HG03175 (cell line): ENCODE measurements around the gene BNIP5.
"Not testable (repeated sequence)": the region's sequence is repeated elsewhere in the genome, so short reads cannot be mapped to it uniquely, and the experiment has no call there.

ENCODE experiments used
- ATAC-seq: cut with Tn5 transposase; IDR thresholded peaks from one replicate; pipeline ENCODE4 v1.9.1; 2021; ENCODE audit warnings: mild to moderate bottlenecking, moderate library complexity; ENCODE audit not compliant: unreplicated experiment

BNIP5 gene

DNA sequence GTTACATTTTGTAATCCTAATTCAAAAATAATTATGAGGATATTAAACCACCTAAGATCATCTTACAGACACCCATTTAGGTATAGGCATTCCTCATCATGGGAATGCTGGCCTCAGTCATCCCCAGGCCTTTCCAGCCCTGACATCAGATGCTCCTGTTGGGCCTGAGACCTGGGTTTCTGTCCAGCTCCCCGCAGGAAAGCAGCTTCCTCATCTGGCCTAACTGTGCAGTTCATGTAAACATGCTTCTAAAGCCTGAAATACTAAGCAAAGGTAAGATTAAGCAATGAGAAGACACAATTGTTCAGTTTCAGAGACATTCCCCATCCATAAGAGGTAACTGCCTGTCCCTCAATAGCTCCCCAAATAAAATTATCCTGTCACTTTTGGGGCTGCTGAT lies 31.7 kb upstream of the BNIP5 start:
- no peak for ATAC-seq

GRCh38 chr6:36367743-36368142 lies 31.1 kb upstream of the BNIP5 start:
- ATAC-seq: no peak

GRCh38 chr6:36364669-36365479 lies 28.2 kb upstream of the BNIP5 start:
- no peak for ATAC-seq

- ATAC-seq: not testable (repeated sequence)
Observed at GRCh38 chr6:36364061-36364635, 27.5 kb upstream of the BNIP5 start.

- ATAC-seq: not testable (repeated sequence)
Observed at GRCh38 chr6:36363371-36363752, 26.7 kb upstream of the BNIP5 start.

DNA sequence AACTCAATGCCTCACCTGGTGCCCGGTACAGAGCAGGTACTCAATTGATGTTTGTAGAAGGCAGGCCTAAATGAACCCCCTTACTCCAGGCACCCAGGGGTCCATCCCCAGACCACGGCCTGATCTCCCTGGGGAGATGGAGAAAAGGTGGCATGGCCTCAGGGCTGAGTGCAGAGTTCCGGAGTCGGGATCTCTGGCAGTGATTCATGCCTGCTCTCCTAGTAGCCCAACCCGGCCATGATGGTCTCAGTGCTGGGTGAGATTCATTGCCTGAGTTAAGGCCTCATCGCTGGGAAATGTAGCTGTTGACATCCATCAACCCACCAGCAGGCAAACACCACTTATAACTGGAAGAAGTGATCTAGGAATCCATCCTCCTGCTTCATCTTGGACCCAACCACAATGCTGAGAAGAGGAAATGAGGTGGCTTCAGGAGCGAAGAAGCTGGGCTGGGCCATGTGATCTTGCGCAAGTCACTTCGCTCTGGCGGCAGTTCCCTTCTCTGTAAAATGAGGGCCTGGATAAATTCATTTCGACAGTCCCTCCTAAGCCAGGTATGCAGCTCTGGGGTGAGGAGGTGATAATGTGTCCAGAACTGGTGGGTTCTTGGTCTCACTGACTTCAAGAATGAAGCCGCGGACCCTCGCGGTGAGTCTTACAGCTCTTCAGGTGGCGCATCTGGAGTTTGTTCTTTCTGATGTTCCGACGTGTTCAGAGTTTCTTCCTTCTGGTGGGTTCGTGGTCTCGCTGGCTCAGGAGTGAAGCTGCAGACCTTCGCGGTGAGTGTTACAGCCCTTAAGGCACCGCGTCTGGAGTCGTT lies 26.1 kb upstream of the BNIP5 start:
- no peak for ATAC-seq

DNA sequence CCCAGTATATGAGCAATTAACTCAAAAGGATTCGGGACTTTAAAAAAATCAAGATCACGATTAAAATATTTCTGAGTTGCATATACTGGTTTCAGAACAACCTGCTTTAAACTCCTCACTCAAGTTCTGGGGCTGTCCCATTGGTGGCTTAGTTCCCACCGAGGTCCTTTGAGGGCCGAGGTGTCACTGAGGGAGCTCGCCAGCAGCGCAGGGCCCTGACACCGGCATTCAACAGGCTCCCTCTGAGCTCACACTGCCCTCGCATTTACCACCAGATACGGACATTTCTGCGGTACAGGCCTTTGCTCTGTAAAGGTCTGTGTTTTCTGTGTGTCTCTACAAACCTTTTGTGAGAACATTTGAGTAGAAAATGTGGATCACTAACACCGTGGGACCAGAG lies 24.4 kb upstream of the BNIP5 start:
- ATAC-seq: no peak

DNA sequence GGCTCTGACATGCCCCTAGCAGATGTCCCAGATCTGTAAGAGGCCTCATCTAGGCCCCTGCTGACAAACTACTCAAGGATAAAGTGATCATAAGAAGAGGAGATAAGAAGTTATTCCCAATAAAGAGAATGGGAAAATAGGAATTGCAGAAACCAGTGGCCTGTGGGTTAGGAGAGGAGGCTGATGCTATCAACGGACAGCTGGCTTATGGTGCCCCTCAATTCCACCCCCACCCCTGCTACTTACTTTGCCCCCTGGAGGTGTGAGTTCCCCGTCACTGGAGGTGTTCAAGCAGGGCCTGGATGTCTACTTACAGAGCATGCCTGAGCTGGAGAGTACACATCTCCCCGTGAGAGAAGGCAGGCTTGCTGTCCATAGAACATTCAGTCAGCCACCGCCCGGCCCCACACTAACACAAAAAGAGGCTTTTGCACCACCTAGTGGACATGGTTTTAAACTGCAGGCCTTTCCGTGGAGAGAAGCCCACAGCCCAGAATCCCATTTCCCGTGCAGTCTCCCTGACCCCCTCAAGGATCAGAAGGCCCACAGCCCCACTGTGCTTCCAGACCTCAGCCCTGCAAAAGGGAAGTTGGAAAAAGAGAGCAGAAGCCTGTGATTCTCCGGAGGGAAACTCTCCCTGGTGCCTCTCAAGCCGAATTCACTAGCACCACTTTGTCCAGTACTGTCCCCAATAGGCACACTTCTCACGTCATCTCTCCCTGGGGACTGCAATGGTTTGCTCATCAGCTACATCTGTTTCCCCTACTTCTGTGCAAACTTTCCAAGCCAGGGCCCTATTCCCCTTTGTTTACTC lies 23.8 kb upstream of the BNIP5 start:
- peak; percentile 63 for ATAC-seq

DNA sequence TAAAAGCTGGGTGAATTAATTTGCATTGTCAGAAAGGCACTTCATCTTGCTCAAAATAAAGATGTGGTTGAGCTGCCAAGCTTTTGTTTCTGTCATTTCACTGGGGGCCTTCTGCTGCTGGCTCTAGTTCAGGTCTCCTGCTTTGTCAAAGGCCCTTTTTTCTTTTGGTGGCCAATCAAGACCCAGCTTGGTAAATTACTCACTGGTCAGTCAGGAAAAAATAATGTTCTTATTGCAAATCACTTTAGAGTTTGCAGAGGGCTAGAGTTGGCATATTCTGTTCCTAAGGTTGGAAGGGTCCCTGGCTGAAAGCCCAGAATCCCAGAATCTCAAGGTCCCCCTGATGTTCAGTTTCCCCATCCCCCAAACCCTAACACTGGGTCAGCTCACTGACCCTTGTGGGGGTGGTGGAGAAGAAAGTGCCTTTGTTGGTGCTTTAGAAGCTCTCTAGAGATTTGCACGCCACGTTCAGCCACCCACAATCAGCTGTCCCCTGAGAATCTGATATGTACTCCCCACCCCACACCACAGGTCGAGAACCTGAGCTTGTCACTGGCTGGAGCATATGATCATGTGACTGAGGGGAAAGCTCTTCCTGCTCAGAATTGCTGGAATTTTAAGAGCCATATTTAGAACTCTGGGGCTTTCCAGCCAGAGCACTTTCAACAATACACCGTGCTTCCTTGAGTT lies 21.7 kb upstream of the BNIP5 start:
- no peak for ATAC-seq

- no peak for ATAC-seq
Observed at GRCh38 chr6:36357872-36358225, 21.2 kb upstream of the BNIP5 start.

GRCh38 chr6:36355819-36356218 lies 19.1 kb upstream of the BNIP5 start:
- no peak for ATAC-seq

GRCh38 chr6:36353411-36353915 lies 16.8 kb upstream of the BNIP5 start:
- no peak for ATAC-seq

GRCh38 chr6:36352477-36353157 lies 15.9 kb upstream of the BNIP5 start:
- no peak for ATAC-seq

DNA sequence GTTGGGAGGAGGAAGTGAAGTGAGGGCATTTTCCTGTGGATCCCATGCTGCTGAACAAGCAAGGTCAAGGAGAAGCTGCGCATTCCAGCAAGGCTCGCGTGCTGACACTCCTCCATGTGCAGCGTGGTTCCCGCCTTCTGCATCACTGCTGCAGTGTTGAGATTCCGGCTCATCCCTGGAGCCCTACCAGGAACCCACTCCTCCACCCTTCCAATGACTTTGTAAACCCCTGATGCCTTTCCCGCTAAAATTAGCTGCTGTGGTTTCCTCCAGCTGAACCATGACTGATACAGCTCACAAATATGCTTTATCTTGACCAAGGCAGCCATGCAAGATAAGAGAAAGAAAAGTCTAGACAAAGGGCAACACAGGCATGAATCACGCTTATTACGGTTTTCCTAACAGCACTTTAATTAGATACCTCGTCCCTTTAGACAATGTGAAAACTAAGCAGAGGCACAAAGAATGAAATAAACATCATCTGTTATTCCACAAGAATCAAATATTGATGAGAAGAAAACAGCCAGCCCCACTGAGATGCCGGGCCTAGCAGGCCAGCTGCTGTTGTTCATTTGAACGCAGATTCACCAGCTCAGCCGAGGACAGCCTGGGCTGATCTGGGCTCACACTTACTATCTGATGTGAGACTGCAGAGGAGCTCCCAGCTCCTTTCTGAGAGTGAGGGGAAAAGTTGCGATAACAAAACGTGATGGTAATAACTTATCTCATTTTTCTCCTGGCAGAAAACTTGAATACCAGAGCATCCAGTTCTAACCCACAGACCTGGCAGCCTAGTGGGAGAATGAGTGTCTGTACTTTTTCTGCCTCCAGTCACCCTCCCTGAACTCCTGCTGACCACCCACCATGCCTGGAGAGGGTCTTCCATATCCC lies 14.2 kb upstream of the BNIP5 start:
- no peak for ATAC-seq

DNA sequence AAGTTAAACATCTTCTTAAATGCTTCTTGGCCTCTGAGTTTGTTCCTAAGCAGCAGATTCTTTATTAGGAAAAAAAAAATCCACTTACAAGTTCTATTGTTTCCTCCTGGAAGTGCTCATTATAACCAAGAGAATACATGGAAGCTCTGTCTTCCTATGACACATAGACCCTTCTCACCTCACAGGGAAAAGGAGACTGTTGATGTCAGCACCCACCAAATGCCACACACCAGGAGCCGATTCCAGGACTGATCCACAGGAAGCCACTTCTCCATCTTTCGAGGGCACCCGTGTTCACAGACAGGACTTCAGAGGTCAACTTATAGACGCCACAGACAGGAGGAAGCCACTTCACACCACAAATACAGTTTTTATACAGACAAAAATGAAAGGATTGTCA lies 13.4 kb upstream of the BNIP5 start:
- no peak for ATAC-seq

DNA sequence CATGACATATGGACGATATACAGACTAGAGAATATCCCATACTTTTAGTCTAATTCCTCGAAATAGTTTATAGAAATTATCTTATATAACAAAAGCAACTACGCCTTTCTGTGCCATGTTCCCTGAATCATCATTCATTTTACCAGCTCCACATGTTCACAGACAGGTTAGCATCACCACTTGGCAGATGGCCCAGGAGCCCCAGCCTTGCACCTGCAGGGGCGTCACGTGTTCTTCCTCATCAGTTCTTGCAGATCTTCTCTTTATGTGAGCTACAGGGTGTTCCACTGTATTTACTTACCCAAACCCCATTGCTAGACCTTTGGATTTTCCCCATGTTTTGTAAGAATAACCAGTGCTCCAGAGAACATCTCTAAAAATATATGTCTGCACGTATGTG lies 12.6 kb upstream of the BNIP5 start:
- ATAC-seq: no peak

DNA sequence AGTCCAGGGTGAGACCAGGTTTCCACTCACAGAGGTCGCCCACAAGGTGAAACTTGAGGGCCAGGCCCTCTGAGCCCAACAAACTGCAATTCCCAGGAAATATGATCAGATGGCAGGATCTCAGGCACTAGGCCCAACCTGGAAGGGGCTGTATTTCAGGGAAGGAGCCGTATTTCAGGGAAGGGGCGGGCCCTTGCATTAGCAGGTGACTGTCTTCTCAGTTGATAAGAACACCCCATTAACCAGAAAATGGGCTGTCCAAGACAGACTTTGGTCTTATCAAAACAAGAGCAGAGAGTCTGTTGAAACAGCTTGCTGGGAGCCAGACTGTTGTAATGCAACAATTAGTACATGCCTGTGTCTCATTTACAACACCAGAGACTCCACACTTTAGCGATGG lies 10.9 kb upstream of the BNIP5 start:
- no peak for ATAC-seq

DNA sequence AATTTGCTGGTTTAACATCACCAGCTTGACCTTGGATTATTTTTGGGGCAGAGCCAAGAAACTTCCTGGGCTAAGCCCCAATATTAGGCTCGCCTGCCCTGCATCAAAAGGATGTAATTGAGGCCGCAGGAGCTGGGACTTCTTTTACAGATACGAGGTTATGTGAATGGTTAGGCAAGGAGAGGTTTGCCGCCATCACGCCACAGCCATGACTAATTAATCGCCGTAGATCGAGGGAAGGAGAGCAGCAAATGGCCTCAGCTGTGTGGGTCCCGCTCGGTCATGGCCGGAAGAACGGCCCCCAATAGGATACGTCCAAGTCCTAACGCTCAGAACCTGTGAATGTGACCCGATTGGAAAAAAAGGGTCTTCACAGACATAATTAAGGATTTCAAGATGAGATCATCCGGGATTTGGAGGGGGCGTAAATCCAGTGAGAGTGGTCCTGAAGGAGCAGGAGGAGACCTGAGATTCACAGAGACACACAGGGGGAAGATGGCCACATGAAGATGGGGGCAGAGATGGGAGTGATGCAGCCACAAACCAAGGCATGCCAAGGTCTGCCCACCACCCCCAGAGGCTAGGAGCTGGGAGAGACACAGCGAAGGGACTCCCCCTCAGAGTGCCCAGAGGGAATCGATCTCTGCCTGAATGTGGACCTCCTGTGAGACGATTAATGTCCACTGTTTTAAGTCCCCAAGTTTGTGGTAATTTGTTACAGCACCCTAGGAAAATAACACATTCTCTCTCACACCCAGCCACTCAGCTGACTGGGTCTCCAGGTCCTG lies 10.0 kb upstream of the BNIP5 start:
- no peak for ATAC-seq
